ENCODE data around the gene CPZ.

GRCh38 chr4:8549352-8549931 lies 43.1 kb upstream of the CPZ start:
- TF ChIP-seq EZH2 (optimal IDR thresholded peaks at IDR 0.05; ENCODE audit: low read depth, low read length) (no peak), CTCF (IDR thresholded peaks at IDR 0.05; ENCODE audit: low read length) (no peak), EZH2phosphoT487 (IDR thresholded peaks at IDR 0.05; ENCODE audit: low read length) (no peak)
